Immature natural killer cell (primary cell): Measurements from ENCODE around the gene TLDC2. TPM values are rescaled to one million over a fixed set of nuclear protein-coding genes. Genes with fewer than 3 reads are reported as not detected.
A peak's percentile ranks its signal among the peaks of the same experiment; 100 is the strongest.
"Not testable (repeated sequence)": the region's sequence is repeated elsewhere in the genome, so short reads cannot be mapped to it uniquely, and the experiment has no call there.

ENCODE experiments used
- DNase-seq, 3 donors: peaks; one replicate each; pipeline ENCODE4 v3.0.0; 2022; ENCODE audit warnings: mixed read lengths in 1 of 3
- H3K27ac Mint-ChIP-seq, 6 donors: one replicate each; pipeline ENCODE4 v1.8.0; 2020; ENCODE audit warnings: mixed read lengths in 6 of 6, mild to moderate bottlenecking in 5 of 6, inconsistent platforms in 4 of 6, moderate library complexity in 3 of 6
- H3K27me3 Mint-ChIP-seq, 3 donors: one replicate each; pipeline ENCODE4 v1.8.0; 2020 to 2021; ENCODE audit warnings: low read depth in 3 of 3, mild to moderate bottlenecking in 3 of 3, mixed read lengths in 3 of 3, moderate library complexity in 3 of 3, inconsistent platforms in 1 of 3
- H3K36me3 Mint-ChIP-seq, 3 donors: one replicate each; pipeline ENCODE4 v1.8.0; 2020; ENCODE audit warnings: mixed read lengths in 3 of 3, inconsistent platforms in 2 of 3, mild to moderate bottlenecking in 2 of 3
- H3K4me1 Mint-ChIP-seq, 2 donors: one replicate each; pipeline ENCODE4 v1.8.0; 2020; ENCODE audit warnings: inconsistent platforms in 2 of 2, mild to moderate bottlenecking in 2 of 2, mixed read lengths in 2 of 2, moderate library complexity in 1 of 2
- H3K4me3 Mint-ChIP-seq, 5 donors: one replicate each; pipeline ENCODE4 v1.8.0; 2020; ENCODE audit warnings: mild to moderate bottlenecking in 5 of 5, mixed read lengths in 5 of 5, inconsistent platforms in 3 of 5, moderate library complexity in 3 of 5
- H3K9me3 Mint-ChIP-seq, 6 donors: one replicate each; pipeline ENCODE4 v1.8.0; 2020; ENCODE audit warnings: mild to moderate bottlenecking in 6 of 6, mixed read lengths in 6 of 6, inconsistent platforms in 4 of 6, moderate library complexity in 3 of 6
- polyA plus RNA-seq, 3 donors: library from polyadenylated mRNA; unstranded; fragments of 300-500 nt; fragmentation: Illumina TruSeq; gene quantifications; one replicate each; pipeline ENCODE4 v1.2.3, GENCODE V29; 2021

TLDC2 gene
- polyA plus RNA-seq, 3 donors from 2014 or later, result 0.38 to 0.55 TPM; not detected in 1

GRCh38 chr20:36841030-36841429 is 34.9 kb upstream of the TLDC2 start:
- DNase-seq, H3K36me3 Mint-ChIP-seq, H3K27me3 Mint-ChIP-seq, H3K4me3 Mint-ChIP-seq, H3K9me3 Mint-ChIP-seq: not testable (repeated sequence)
- peaks cover 26 to 27% of the 10 kb centered on the region in 2 donors for H3K4me1 Mint-ChIP-seq
- H3K27ac Mint-ChIP-seq, result peak overlapping the region; percentile 3 to 80 (median 62)

- H3K36me3 Mint-ChIP-seq, result no peaks in the 10 kb centered on the region
- H3K9me3 Mint-ChIP-seq, result no peaks in the 10 kb centered on the region
- no peak overlapping the region for H3K4me3 Mint-ChIP-seq
- no peak for DNase-seq
- no peaks in the 10 kb centered on the region for H3K27me3 Mint-ChIP-seq
- no peak overlapping the region for H3K27ac Mint-ChIP-seq
- H3K4me1 Mint-ChIP-seq, result peaks cover 21 to 24% of the 10 kb centered on the region in 2 donors
Observed at GRCh38 chr20:36845288-36845971, 30.5 kb upstream of the TLDC2 start.

- DNase-seq, result no peak
- no peaks in the 10 kb centered on the region for H3K36me3 Mint-ChIP-seq
- H3K4me3 Mint-ChIP-seq, result no peak overlapping the region
- H3K27me3 Mint-ChIP-seq, result no peaks in the 10 kb centered on the region
- H3K9me3 Mint-ChIP-seq, result no peaks in the 10 kb centered on the region
- peaks cover 14% of the 10 kb centered on the region in 2 donors for H3K4me1 Mint-ChIP-seq
- no peak overlapping the region for H3K27ac Mint-ChIP-seq
Observed at GRCh38 chr20:36847009-36847709, 28.8 kb upstream of the TLDC2 start.

GRCh38 chr20:36847710-36848040 is 28.3 kb upstream of the TLDC2 start:
- no peak for DNase-seq
- Mint-ChIP-seq H3K4me1 (peaks cover 9% of the 10 kb centered on the region in 2 donors), H3K9me3 (no peaks in the 10 kb centered on the region), H3K27me3 (no peaks in the 10 kb centered on the region), H3K36me3 (no peaks in the 10 kb centered on the region), H3K4me3 (no peak overlapping the region), H3K27ac (no peak overlapping the region)

GRCh38 chr20:36848078-36848660 is 27.8 kb upstream of the TLDC2 start:
- H3K36me3 Mint-ChIP-seq, result no peaks in the 10 kb centered on the region
- H3K27ac Mint-ChIP-seq, result no peak overlapping the region
- no peaks in the 10 kb centered on the region for H3K9me3 Mint-ChIP-seq
- no peaks in the 10 kb centered on the region for H3K27me3 Mint-ChIP-seq
- DNase-seq, result no peak
- peaks cover 7 to 8% of the 10 kb centered on the region in 2 donors for H3K4me1 Mint-ChIP-seq
- no peak overlapping the region for H3K4me3 Mint-ChIP-seq

GRCh38 chr20:36848677-36849076 is 27.3 kb upstream of the TLDC2 start:
- H3K4me1 Mint-ChIP-seq, result peaks cover 2 to 3% of the 10 kb centered on the region in 2 donors
- H3K4me3 Mint-ChIP-seq, result no peak overlapping the region
- H3K27me3 Mint-ChIP-seq, result no peaks in the 10 kb centered on the region
- no peak overlapping the region for H3K27ac Mint-ChIP-seq
- H3K36me3 Mint-ChIP-seq, result no peaks in the 10 kb centered on the region
- DNase-seq, result no peak
- H3K9me3 Mint-ChIP-seq, result no peaks in the 10 kb centered on the region

GRCh38 chr20:36849333-36850065 is 26.4 kb upstream of the TLDC2 start:
- no peak for DNase-seq
- no peak overlapping the region for H3K4me3 Mint-ChIP-seq
- H3K36me3 Mint-ChIP-seq, result no peaks in the 10 kb centered on the region
- no peaks in the 10 kb centered on the region for H3K27me3 Mint-ChIP-seq
- no peak overlapping the region for H3K27ac Mint-ChIP-seq
- no peaks in the 10 kb centered on the region for H3K4me1 Mint-ChIP-seq
- H3K9me3 Mint-ChIP-seq, result no peaks in the 10 kb centered on the region

GRCh38 chr20:36850759-36851158 is 25.2 kb upstream of the TLDC2 start:
- DNase-seq, result no peak
- no peaks in the 10 kb centered on the region for H3K4me1 Mint-ChIP-seq
- H3K9me3 Mint-ChIP-seq, result no peaks in the 10 kb centered on the region
- H3K36me3 Mint-ChIP-seq, result no peaks in the 10 kb centered on the region
- no peaks in the 10 kb centered on the region for H3K27me3 Mint-ChIP-seq
- H3K27ac Mint-ChIP-seq, result no peak overlapping the region
- H3K4me3 Mint-ChIP-seq, result no peak overlapping the region

GRCh38 chr20:36851490-36851889 is 24.4 kb upstream of the TLDC2 start:
- peak overlapping the region in 1 of 6 donors; percentile 62 for H3K27ac Mint-ChIP-seq
- H3K27me3 Mint-ChIP-seq, result peaks cover 0 to 2% (median 0%) of the 10 kb centered on the region in 3 donors
- no peak overlapping the region for H3K4me3 Mint-ChIP-seq
- H3K9me3 Mint-ChIP-seq, result no peaks in the 10 kb centered on the region
- H3K36me3 Mint-ChIP-seq, result no peaks in the 10 kb centered on the region
- no peaks in the 10 kb centered on the region for H3K4me1 Mint-ChIP-seq
- no peak for DNase-seq

GRCh38 chr20:36852187-36852586 is 23.8 kb upstream of the TLDC2 start:
- no peaks in the 10 kb centered on the region for H3K36me3 Mint-ChIP-seq
- no peak for DNase-seq
- H3K4me1 Mint-ChIP-seq, result no peaks in the 10 kb centered on the region
- H3K27ac Mint-ChIP-seq, result no peak overlapping the region
- no peaks in the 10 kb centered on the region for H3K9me3 Mint-ChIP-seq
- peaks cover 0 to 2% (median 0%) of the 10 kb centered on the region in 3 donors for H3K27me3 Mint-ChIP-seq
- no peak overlapping the region for H3K4me3 Mint-ChIP-seq

GRCh38 chr20:36854348-36855240 is 21.3 kb upstream of the TLDC2 start:
- peaks cover 0 to 2% (median 0%) of the 10 kb centered on the region in 3 donors for H3K27me3 Mint-ChIP-seq
- no peak for DNase-seq
- H3K4me3 Mint-ChIP-seq, result no peak overlapping the region
- no peaks in the 10 kb centered on the region for H3K9me3 Mint-ChIP-seq
- H3K36me3 Mint-ChIP-seq, result no peaks in the 10 kb centered on the region
- no peak overlapping the region for H3K27ac Mint-ChIP-seq
- H3K4me1 Mint-ChIP-seq, result no peaks in the 10 kb centered on the region

- H3K27ac Mint-ChIP-seq, result no peak overlapping the region
- H3K36me3 Mint-ChIP-seq, result no peaks in the 10 kb centered on the region
- H3K4me1 Mint-ChIP-seq, result no peaks in the 10 kb centered on the region
- H3K27me3 Mint-ChIP-seq, result peaks cover 0 to 2% (median 0%) of the 10 kb centered on the region in 3 donors
- H3K4me3 Mint-ChIP-seq, result no peak overlapping the region
- no peak for DNase-seq
- no peaks in the 10 kb centered on the region for H3K9me3 Mint-ChIP-seq
Observed at GRCh38 chr20:36855241-36855657, 20.7 kb upstream of the TLDC2 start.

GRCh38 chr20:36856195-36856594 is 19.7 kb upstream of the TLDC2 start:
- Mint-ChIP-seq H3K9me3 (no peaks in the 10 kb centered on the region), H3K27ac (no peak overlapping the region), H3K27me3 (peaks cover 0 to 2% (median 0%) of the 10 kb centered on the region in 3 donors), H3K4me1 (peaks cover 2 to 5% of the 10 kb centered on the region in 2 donors), H3K4me3 (no peak overlapping the region), H3K36me3 (no peaks in the 10 kb centered on the region)
- DNase-seq, result no peak
